Measurements from ENCODE around the gene GSKIP. TPM values are rescaled to one million over a fixed set of nuclear protein-coding genes. Genes with fewer than 3 reads are reported as not detected.

The GSKIP gene
- total RNA-seq, 1 donor from 2014 or later: 15.6 TPM

DNA sequence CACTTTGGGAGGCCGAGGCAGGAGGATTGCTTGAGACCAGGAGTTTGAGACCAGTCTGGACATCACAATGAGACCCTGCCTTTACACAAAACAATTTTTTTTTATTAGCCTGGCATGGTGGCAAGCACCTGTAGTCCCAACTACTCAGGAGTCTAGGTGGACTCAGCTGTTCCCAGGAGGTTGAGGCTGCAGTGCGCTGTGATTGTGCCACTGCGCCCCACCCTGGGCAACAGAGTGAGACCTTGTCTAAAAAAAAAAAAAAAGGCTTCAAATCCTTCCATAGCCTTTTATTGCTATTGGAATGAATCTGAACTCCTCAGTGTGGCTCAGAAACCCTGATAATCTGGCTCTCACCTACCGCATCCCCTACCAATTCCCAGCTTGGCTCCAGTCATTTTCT, 54.7 kb downstream of the GSKIP start:
- H3K4me3 Mint-ChIP-seq (ENCODE audit: unreplicated experiment): no peak overlapping the region
- no peaks in the 10 kb centered on the region for H3K9me3 Mint-ChIP-seq (ENCODE audit: unreplicated experiment)
- H3K27me3 Mint-ChIP-seq (ENCODE audit: unreplicated experiment): peaks cover 8% of the 10 kb centered on the region
- no peak overlapping the region for H3K27ac Mint-ChIP-seq (ENCODE audit: unreplicated experiment)
- TF ChIP-seq, protein P1, sequence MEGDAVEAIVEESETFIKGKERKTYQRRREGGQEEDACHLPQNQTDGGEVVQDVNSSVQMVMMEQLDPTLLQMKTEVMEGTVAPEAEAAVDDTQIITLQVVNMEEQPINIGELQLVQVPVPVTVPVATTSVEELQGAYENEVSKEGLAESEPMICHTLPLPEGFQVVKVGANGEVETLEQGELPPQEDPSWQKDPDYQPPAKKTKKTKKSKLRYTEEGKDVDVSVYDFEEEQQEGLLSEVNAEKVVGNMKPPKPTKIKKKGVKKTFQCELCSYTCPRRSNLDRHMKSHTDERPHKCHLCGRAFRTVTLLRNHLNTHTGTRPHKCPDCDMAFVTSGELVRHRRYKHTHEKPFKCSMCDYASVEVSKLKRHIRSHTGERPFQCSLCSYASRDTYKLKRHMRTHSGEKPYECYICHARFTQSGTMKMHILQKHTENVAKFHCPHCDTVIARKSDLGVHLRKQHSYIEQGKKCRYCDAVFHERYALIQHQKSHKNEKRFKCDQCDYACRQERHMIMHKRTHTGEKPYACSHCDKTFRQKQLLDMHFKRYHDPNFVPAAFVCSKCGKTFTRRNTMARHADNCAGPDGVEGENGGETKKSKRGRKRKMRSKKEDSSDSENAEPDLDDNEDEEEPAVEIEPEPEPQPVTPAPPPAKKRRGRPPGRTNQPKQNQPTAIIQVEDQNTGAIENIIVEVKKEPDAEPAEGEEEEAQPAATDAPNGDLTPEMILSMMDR (IDR thresholded peaks at IDR 0.05): no peak
- H3K4me1 Mint-ChIP-seq (ENCODE audit: unreplicated experiment): no peaks in the 10 kb centered on the region
- DNase-seq (ENCODE audit: extremely low spot score, unreplicated experiment): no peak
- H3K36me3 Mint-ChIP-seq (ENCODE audit: unreplicated experiment): no peaks in the 10 kb centered on the region

- peaks cover 11% of the 10 kb centered on the region for H3K27me3 Mint-ChIP-seq (ENCODE audit: unreplicated experiment)
- no peak overlapping the region for H3K4me3 Mint-ChIP-seq (ENCODE audit: unreplicated experiment)
- no peaks in the 10 kb centered on the region for H3K36me3 Mint-ChIP-seq (ENCODE audit: unreplicated experiment)
- DNase-seq (ENCODE audit: extremely low spot score, unreplicated experiment): no peak
- H3K27ac Mint-ChIP-seq (ENCODE audit: unreplicated experiment): no peak overlapping the region
- no peaks in the 10 kb centered on the region for H3K4me1 Mint-ChIP-seq (ENCODE audit: unreplicated experiment)
- H3K9me3 Mint-ChIP-seq (ENCODE audit: unreplicated experiment): no peaks in the 10 kb centered on the region
- TF ChIP-seq, protein P1 (IDR thresholded peaks at IDR 0.05): no peak
Measured at GRCh38 chr14:96421236-96421635, 57.9 kb downstream of the GSKIP start.

DNA sequence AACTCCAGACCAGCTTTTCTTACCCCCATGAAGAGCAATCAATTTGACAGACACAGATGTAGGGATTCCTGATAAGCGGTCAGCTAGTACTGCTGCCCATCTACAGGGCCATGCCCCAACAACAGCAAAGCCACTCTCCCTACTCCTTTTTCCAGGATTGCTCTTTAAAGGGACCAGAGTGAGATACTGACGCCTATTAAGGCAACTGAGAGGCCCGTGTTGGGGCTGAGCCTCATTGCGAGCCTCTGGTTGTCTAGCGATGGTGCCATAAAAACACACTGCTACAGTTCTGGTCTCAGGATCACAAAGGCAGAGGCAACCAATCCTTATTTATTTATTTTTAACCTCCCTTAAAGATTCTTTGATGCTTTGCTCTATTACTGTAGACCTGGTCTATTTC, 59.7 kb downstream of the GSKIP start:
- H3K27ac Mint-ChIP-seq (ENCODE audit: unreplicated experiment): no peak overlapping the region
- DNase-seq (ENCODE audit: extremely low spot score, unreplicated experiment): no peak
- H3K4me1 Mint-ChIP-seq (ENCODE audit: unreplicated experiment): no peaks in the 10 kb centered on the region
- H3K9me3 Mint-ChIP-seq (ENCODE audit: unreplicated experiment): no peaks in the 10 kb centered on the region
- no peak overlapping the region for H3K4me3 Mint-ChIP-seq (ENCODE audit: unreplicated experiment)
- H3K36me3 Mint-ChIP-seq (ENCODE audit: unreplicated experiment): no peaks in the 10 kb centered on the region
- H3K27me3 Mint-ChIP-seq (ENCODE audit: unreplicated experiment): peaks cover 16% of the 10 kb centered on the region
- TF ChIP-seq, protein P1 (IDR thresholded peaks at IDR 0.05): no peak

DNA sequence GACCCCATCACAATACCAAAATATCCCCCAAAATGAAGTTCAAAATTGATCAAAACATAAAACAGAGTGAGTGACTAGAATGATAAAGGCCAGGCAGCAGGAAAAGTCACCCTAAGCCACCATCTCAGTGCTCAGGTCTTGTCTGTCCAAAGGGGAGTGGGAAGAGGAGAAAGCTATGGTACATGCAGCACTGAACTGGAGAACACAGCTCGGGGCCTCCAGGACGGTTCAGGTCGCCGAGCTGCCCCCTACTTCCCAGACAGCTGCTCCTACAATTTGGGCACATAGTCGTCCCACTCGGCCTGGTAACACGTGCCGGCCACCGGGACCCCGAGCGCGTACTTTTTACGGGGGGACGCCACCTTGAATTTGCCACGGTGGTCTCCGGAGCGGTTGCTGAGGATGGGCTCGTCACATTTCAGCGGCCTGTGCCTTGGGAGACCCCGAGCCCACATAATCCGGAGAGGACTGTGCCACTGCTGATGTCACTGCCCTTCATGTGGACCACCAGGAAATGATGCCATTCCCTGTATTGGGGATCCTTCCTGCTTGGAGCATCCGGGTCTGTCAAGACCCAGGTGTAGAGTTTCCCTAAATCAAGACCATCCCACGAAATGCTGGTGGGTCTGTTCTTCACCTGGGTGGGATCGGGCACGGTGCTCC, 60.3 kb downstream of the GSKIP start:
- TF ChIP-seq, protein P1 (IDR thresholded peaks at IDR 0.05): no peak
- Mint-ChIP-seq H3K4me3 (ENCODE audit: unreplicated experiment) (no peak overlapping the region), H3K27ac (ENCODE audit: unreplicated experiment) (no peak overlapping the region), H3K27me3 (ENCODE audit: unreplicated experiment) (peaks cover 17% of the 10 kb centered on the region), H3K36me3 (ENCODE audit: unreplicated experiment) (no peaks in the 10 kb centered on the region), H3K4me1 (ENCODE audit: unreplicated experiment) (no peaks in the 10 kb centered on the region), H3K9me3 (ENCODE audit: unreplicated experiment) (no peaks in the 10 kb centered on the region)
- DNase-seq (ENCODE audit: extremely low spot score, unreplicated experiment): no peak

DNA sequence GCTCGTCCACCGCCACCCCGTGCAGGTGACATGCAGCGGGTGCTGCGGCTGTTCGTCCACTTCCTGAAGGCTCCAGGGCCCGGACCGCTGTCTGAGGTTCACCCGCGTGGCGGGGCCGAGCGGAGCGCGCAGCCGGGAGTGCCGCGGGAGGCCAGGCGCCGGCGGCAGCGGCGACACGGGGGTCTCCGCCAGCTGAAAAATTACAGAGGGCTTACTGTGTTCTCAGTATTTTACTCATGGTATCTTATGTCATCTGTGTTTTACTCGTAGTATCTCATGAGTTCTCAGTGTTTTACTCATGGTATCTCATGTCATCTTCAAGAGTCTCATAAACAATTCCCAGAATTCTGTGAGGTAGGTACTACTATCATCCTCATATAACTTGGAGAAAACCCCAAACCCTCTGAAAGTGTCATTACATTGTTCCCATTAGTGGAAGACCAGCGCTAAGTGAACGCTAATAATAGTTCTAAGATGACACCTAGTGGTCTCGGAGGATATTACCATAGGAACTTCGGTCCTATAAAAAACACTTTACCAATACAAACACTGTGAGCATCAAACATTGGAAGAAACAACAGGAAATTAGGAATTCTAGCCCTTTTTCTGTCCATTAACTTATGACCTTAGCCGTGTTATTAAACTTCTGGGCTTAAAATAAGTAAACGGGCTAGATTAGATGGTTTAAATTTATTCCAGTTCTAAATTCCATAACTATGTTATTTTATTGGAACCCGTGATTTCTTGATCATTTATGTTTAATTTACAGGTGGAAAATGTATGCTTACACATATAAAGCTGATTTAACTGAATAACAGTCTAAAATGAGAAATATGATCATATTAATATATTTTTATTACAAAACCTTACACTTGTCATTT, 61.0 kb downstream of the GSKIP start:
- Mint-ChIP-seq H3K36me3 (ENCODE audit: unreplicated experiment) (no peaks in the 10 kb centered on the region), H3K4me1 (ENCODE audit: unreplicated experiment) (no peaks in the 10 kb centered on the region), H3K27ac (ENCODE audit: unreplicated experiment) (no peak overlapping the region), H3K9me3 (ENCODE audit: unreplicated experiment) (no peaks in the 10 kb centered on the region), H3K27me3 (ENCODE audit: unreplicated experiment) (peaks cover 24% of the 10 kb centered on the region), H3K4me3 (ENCODE audit: unreplicated experiment) (no peak overlapping the region)
- TF ChIP-seq, protein P1 (IDR thresholded peaks at IDR 0.05): peak; percentile 81
- no peak for DNase-seq (ENCODE audit: extremely low spot score, unreplicated experiment)
